A549 (cell line): ENCODE results near the gene SRF. TPM values are rescaled to one million over a fixed set of nuclear protein-coding genes. Genes with fewer than 3 reads are reported as not detected.
A peak's percentile ranks its signal among the peaks of the same experiment; 100 is the strongest.

Source experiments
- ATAC-seq, 2 experiments: fragments of 200-7000 bp in 1 of 2; fragments of >200 bp in 1 of 2; cut with Nextera tagmentation in 1 of 2; cut with Tn5 transposase in 1 of 2; 3 replicates each; pipeline versions ENCODE4 v1.8.0 to v1.9.1; 2018 to 2020; ENCODE audit warnings: mild to moderate bottlenecking in 1 of 2, moderate library complexity in 1 of 2
- CTCF ChIA-PET: fragments of 300-600 bp; sonication (Branson Sonifier 250); formaldehyde crosslinking; extraction: SDS; loops from one replicate; lab custom pipeline; 2021; ENCODE audit warnings: antibody characterized with exemption, inconsistent platforms; lab: Yijun Ruan, JAX
- POLR2A ChIA-PET: fragments of 350-600 bp; formaldehyde crosslinking; extraction: SDS; loops from one replicate; lab custom pipeline; 2021; ENCODE audit warnings: antibody characterized with exemption, inconsistent platforms; lab: Yijun Ruan, JAX
- DNase-seq, 2 experiments: peaks; one replicate each; pipeline versions ENCODE4 v3.0.0 to v3.0.0-alpha.2; 2011 to 2016; ENCODE audit warnings: low read depth in 1 of 2, low spot score in 1 of 2
- FAIRE-seq: peaks from 2 replicates; lab custom pipeline; 2011; peaks lifted over from hg19 to GRCh38; lab: Jason Lieb, UNC
- H3K27ac ChIP-seq, 2 experiments: fragments of >200 bp; sonication (Bioruptor Twin); formaldehyde crosslinking; 3 replicates each; pipeline ENCODE4 v1.5.1; 2016 to 2017
- H3K4me1 ChIP-seq: fragments of >200 bp; sonication (Bioruptor Twin); formaldehyde crosslinking; 3 replicates; pipeline ENCODE4 v1.6.1; 2016
- H3K4me2 ChIP-seq: fragments of >200 bp; sonication (Bioruptor Twin); formaldehyde crosslinking; 3 replicates; pipeline ENCODE4 v1.6.1; 2016
- H3K4me3 ChIP-seq: fragments of >200 bp; sonication (Bioruptor Twin); formaldehyde crosslinking; 3 replicates; pipeline ENCODE4 v1.5.1; 2016
- H3K9me3 ChIP-seq: fragments of >200 bp; sonication (Bioruptor Twin); formaldehyde crosslinking; 3 replicates; pipeline ENCODE4 v1.6.1; 2016
- ATOH8 ChIP-seq: fragments of 250-450 bp; sonication (Bioruptor Pico); IDR thresholded peaks from 2 replicates; pipeline ENCODE4 v1.5.0; 2020; ENCODE audit warnings: low read depth, mild to moderate bottlenecking, moderate library complexity
- BCL3 ChIP-seq: fragments of >200 bp; sonication (Bioruptor Twin); formaldehyde crosslinking; IDR thresholded peaks from 3 replicates; pipeline ENCODE4 v1.6.1; 2016
- CEBPB ChIP-seq, 2 experiments: fragments of >200 bp in 1 of 2; sonication (Bioruptor Twin) in 1 of 2; formaldehyde crosslinking in 1 of 2; IDR thresholded peaks; 2 replicates each; pipeline ENCODE4 v1.6.1; 2012 to 2016
- EHF ChIP-seq: fragments of 250-450 bp; sonication (Bioruptor Pico); IDR thresholded peaks from 2 replicates; pipeline ENCODE4 v1.5.0; 2020; ENCODE audit warnings: mild to moderate bottlenecking
- FOSB ChIP-seq: fragments of 250-450 bp; sonication (Bioruptor Pico); IDR thresholded peaks from 2 replicates; pipeline ENCODE4 v1.5.0; 2020; ENCODE audit warnings: mild to moderate bottlenecking, moderate library complexity
- FOSL2 ChIP-seq, 2 experiments: fragments of 450-650 bp in 1 of 2; fragments of >200 bp in 1 of 2; sonication (Bioruptor Twin) in 1 of 2; formaldehyde crosslinking; IDR thresholded peaks; 2 replicates each; pipeline versions ENCODE4 v1.5.0 to v1.6.1; 2016 to 2020; ENCODE audit warnings: mild to moderate bottlenecking in 1 of 2, moderate library complexity in 1 of 2
- HDAC2 ChIP-seq: fragments of 200-600 bp; sonication (generic); IDR thresholded peaks from 2 replicates; pipeline ENCODE4 v1.6.1; 2016
- HOXA7 ChIP-seq: fragments of 250-450 bp; sonication (Bioruptor Pico); IDR thresholded peaks from 2 replicates; pipeline ENCODE4 v1.5.0; 2020; ENCODE audit warnings: mild to moderate bottlenecking, moderate library complexity
- JUN ChIP-seq, 2 experiments: fragments of >200 bp; sonication (Bioruptor Twin); formaldehyde crosslinking; IDR thresholded peaks; 2 replicates in 1 of 2; 3 replicates in 1 of 2; pipeline ENCODE4 v1.6.1; 2016 to 2017
- MAZ ChIP-seq: fragments of 150-350 bp; IDR thresholded peaks from 2 replicates; pipeline ENCODE4 v1.6.1; 2014; ENCODE audit warnings: antibody characterized with exemption, low read depth, low read length, borderline replicate concordance
- RFX5 ChIP-seq: fragments of 450-650 bp; IDR thresholded peaks from 2 replicates; pipeline ENCODE4 v1.7.1; 2014; ENCODE audit warnings: antibody characterized with exemption, mild to moderate bottlenecking, moderate library complexity
- SMC3 ChIP-seq: fragments of >200 bp; sonication (Bioruptor Twin); formaldehyde crosslinking; IDR thresholded peaks from 3 replicates; pipeline ENCODE4 v1.6.1; 2018; ENCODE audit warnings: inconsistent platforms
- WGBS: methylation state at CpG from one replicate; pipeline ENCODE4 v1.1.6; 2017; ENCODE audit errors: missing lambda C conversion rate; 5-methylcytosine and 5-hydroxymethylcytosine counted together
- polyA plus RNA-seq, 4 experiments: library from polyadenylated mRNA; depleted of rRNA in 3 of 4; stranded (reverse); fragments of >200 nt; fragmentation: RNase III in 1 of 4; extraction: RNeasy Plus Mini Kit Qiagen cat#74134 plus additional on column Dnase treatment in 1 of 4; gene quantifications; 2 replicates in 3 of 4; 3 replicates in 1 of 4; pipeline ENCODE4 v1.2.3, GENCODE V29; 2011 to 2017
- TF ChIP-seq, protein P1 (sequence below): fragments of 200-600 bp; sonication (generic); IDR thresholded peaks from 2 replicates; pipeline ENCODE4 v1.6.1; 2016; ENCODE audit warnings: antibody characterized with exemption, mild to moderate bottlenecking, moderate library complexity
- TF ChIP-seq, protein P2 (sequence below): fragments of 450-650 bp; IDR thresholded peaks from 2 replicates; pipeline ENCODE4 v1.6.1; 2014; ENCODE audit warnings: antibody characterized with exemption
- TF ChIP-seq, protein P3 (sequence below): IDR thresholded peaks from 2 replicates; pipeline ENCODE4 v1.6.1; 2012

SRF gene
- polyA plus RNA-seq, 2 of the 4 experiments (the other 2 are of a cell fraction), result 14.0 to 16.7 TPM

DNA sequence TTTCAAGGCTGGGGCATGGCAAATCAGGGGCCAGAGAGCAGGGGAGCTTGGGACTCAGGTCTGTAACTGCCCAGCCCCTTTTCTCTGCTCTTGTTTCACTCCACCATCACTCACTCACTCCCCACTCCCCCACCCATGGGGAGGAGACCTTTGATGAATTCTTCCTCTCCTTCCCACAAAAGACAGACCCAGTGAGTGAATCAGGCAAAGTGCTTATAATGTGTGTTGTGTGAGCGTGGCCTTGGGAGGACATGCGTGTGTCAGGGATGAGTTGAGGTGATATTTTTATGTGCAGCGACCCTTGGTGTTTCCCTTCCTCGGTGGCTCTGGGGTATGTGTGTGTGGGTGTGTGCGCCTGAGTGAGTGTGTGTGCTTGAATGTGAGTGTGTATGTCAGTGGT is 9.9 kb downstream of the SRF start:
- CTCF ChIA-PET, result interaction anchor here (0.9 to 3.5 kb wide), 4 partner anchors 9 to 117 kb away, joined by 3 to 12 read pairs (median 6); partner anchors contain the start of genes DNPH1, SLC22A7 and SRF
- Histone ChIP-seq H3K27ac (peak overlapping the region; percentile 84 to 97; a peak in 5 of 6 replicates), H3K4me2 (peak overlapping the region; percentile 93), H3K4me3 (no peak overlapping the region; the same call in 2 of the 3 replicates)
- ATAC-seq (peak; percentile 24 to 31; a peak in 3 of 6 replicates), DNase-seq (no peak), FAIRE-seq (no peak)
- WGBS, result 73% methylated on average over 4 of the region's 5 CpGs
- POLR2A ChIA-PET, result no interaction called here
- TF ChIP-seq HDAC2 (no peak), FOSL2 (IDR thresholded peaks at IDR 0.05) (no peak), FOSL2 (CRISPR knock-in tag; IDR thresholded peaks at IDR 0.05) (no peak), BCL3 (no peak), JUN (IDR thresholded peaks at IDR 0.05) (no peak), SMC3 (no peak), MAZ (no peak), RFX5 (no peak), CEBPB (IDR thresholded peaks at IDR 0.05) (no peak)
- TF ChIP-seq, protein P1, sequence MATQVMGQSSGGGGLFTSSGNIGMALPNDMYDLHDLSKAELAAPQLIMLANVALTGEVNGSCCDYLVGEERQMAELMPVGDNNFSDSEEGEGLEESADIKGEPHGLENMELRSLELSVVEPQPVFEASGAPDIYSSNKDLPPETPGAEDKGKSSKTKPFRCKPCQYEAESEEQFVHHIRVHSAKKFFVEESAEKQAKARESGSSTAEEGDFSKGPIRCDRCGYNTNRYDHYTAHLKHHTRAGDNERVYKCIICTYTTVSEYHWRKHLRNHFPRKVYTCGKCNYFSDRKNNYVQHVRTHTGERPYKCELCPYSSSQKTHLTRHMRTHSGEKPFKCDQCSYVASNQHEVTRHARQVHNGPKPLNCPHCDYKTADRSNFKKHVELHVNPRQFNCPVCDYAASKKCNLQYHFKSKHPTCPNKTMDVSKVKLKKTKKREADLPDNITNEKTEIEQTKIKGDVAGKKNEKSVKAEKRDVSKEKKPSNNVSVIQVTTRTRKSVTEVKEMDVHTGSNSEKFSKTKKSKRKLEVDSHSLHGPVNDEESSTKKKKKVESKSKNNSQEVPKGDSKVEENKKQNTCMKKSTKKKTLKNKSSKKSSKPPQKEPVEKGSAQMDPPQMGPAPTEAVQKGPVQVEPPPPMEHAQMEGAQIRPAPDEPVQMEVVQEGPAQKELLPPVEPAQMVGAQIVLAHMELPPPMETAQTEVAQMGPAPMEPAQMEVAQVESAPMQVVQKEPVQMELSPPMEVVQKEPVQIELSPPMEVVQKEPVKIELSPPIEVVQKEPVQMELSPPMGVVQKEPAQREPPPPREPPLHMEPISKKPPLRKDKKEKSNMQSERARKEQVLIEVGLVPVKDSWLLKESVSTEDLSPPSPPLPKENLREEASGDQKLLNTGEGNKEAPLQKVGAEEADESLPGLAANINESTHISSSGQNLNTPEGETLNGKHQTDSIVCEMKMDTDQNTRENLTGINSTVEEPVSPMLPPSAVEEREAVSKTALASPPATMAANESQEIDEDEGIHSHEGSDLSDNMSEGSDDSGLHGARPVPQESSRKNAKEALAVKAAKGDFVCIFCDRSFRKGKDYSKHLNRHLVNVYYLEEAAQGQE, result no peak
- TF ChIP-seq, protein P2, sequence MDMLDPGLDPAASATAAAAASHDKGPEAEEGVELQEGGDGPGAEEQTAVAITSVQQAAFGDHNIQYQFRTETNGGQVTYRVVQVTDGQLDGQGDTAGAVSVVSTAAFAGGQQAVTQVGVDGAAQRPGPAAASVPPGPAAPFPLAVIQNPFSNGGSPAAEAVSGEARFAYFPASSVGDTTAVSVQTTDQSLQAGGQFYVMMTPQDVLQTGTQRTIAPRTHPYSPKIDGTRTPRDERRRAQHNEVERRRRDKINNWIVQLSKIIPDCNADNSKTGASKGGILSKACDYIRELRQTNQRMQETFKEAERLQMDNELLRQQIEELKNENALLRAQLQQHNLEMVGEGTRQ, result no peak
- TF ChIP-seq, protein P3, sequence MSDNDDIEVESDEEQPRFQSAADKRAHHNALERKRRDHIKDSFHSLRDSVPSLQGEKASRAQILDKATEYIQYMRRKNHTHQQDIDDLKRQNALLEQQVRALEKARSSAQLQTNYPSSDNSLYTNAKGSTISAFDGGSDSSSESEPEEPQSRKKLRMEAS, result no peak
- TF ChIP-seq, all 56 proteins: peak for 0
- Histone ChIP-seq H3K4me1 (peaks cover 13% of the 10 kb centered on the region; the same call in 2 of the 3 replicates), H3K9me3 (no peaks in the 10 kb centered on the region)

GRCh38 chr6:43181621-43181941 is 10.5 kb downstream of the SRF start:
- FAIRE-seq (no peak), ATAC-seq (peak in 1 of 2 experiments; percentile 30; a peak in 4 of 6 replicates)
- POLR2A ChIA-PET, result interaction anchor here (0.6 kb wide), 1 partner anchor 219 kb away, joined by 4 read pairs; no protein-coding TSS in a partner anchor
- no peaks in the 10 kb centered on the region for H3K9me3 ChIP-seq
- H3K27ac ChIP-seq, result peak overlapping the region; percentile 84 to 97
- TF ChIP-seq FOSB (CRISPR knock-in tag), result peak; percentile 86; the same call in 1 of the 2 replicates
- no peak for TF ChIP-seq ATOH8 (CRISPR knock-in tag)
- 0 out of 2 replicates have a peak, but pooled peaks have one; percentile 35 for TF ChIP-seq EHF (CRISPR knock-in tag)
- peak; percentile 73; the same call in 1 of the 2 replicates for TF ChIP-seq HOXA7 (CRISPR knock-in tag)
- TF ChIP-seq, all 56 proteins: peak for 3
- 45% methylated on average over 9 of the region's 9 CpGs for WGBS
- Histone ChIP-seq H3K4me1 (peaks cover 13% of the 10 kb centered on the region; the same call in 2 of the 3 replicates), H3K4me2 (peak overlapping the region; percentile 93), H3K4me3 (peak overlapping the region; percentile 77)
- DNase-seq, result no peak
- CTCF ChIA-PET, result interaction anchor here (3.5 kb wide), 1 partner anchor 10 kb away, joined by 12 read pairs; the partner anchor contains the start of gene SRF
